H54 (cell line): Measurements from ENCODE around the gene USP30.

Source experiments
- DNase-seq: peaks from one replicate; pipeline ENCODE4 v3.0.0; 2011; ENCODE audit warnings: low spot score, mixed read lengths; ENCODE audit not compliant: insufficient read length
- FAIRE-seq: peaks from 3 replicates; lab custom pipeline; 2011; peaks lifted over from hg19 to GRCh38; lab: Jason Lieb, UNC
- POLR2A ChIP-seq: IDR thresholded peaks from 2 replicates; pipeline ENCODE4 v1.6.1; 2011; ENCODE audit warnings: low read depth, mild to moderate bottlenecking, low read length

USP30 gene

GRCh38 chr12:109115758-109116610 lies 63.6 kb downstream of the USP30 start, which contains the start of gene ACACB:
ACACB (plus strand) TSS chr12:109116587; CDS start chr12:109139406, 22,819 bp downstream.
- TF ChIP-seq POLR2A, result no peak
- DNase-seq (no peak), FAIRE-seq (no peak)

GRCh38 chr12:109116611-109116949 lies 64.2 kb downstream of the USP30 start:
- DNase-seq (no peak), FAIRE-seq (no peak)
- TF ChIP-seq POLR2A, result no peak

DNA sequence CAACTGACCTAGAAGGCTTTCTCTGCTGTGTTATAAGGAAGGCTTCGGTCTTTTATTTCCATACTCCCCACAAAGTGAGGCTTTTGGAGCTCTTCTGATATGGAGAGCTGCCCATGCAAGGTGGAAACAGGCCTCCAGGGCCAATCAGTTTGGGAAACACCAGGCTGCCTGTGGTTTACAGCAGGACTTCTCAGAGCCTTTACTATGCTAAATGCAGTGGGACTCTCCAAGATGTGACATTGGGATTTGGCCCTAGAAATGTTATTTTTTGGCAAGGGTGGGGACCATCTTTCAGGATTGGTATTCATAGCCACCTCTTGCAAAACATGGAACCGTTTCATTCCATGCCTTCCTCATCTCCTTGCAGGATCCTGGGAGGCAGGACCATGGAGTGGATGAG lies 67.7 kb downstream of the USP30 start:
- no peak for DNase-seq
- FAIRE-seq, result no peak
- no peak for TF ChIP-seq POLR2A

DNA sequence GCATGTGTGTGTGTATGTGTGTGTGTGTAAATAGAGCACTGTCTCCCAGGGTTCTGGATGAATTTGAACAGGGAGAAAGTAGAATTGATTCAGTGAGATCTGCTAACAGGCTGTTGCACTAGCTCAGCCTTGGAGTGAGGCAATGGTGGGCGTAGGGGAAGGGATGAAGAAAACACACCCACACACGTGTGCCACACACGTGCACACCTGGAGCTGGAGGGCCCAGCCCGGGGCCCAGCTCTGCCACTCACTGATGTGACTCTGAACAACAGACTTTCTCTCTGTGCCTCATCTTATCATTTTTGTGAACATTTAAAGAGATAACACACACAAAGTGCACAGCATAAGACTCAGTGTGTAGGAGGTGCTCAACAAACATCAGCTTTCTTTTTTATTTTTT lies 68.2 kb downstream of the USP30 start:
- DNase-seq, result no peak
- TF ChIP-seq POLR2A, result no peak
- FAIRE-seq, result no peak

DNA sequence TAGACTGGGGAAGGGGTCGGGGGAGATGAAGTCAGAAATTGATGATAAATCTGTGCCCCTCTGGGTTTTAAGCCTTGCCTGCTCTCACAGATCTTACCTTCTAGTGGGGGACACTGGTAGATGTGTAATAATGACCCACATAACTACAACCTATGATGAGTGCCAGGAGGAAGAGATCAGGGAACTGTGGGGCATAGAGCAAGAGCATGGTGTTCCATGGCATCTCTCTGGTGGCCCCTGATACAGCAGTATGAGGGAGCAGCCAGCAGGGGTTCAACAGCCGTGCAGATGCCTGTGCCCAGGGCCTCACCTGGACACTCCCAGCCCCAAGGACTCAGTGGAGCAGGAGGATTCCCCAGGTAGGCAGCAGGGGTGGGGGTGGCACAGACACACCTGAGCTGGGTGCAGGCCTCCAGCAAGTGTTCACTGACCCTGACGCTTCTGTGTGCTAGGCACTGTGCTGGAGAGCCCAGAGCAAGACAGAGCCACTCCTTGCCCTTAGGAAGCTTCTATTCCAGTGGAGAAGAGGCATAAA lies 69.0 kb downstream of the USP30 start:
- DNase-seq (no peak), FAIRE-seq (no peak)
- no peak for TF ChIP-seq POLR2A

GRCh38 chr12:109124878-109125648 lies 72.7 kb downstream of the USP30 start:
- no peak for TF ChIP-seq POLR2A
- no peak for FAIRE-seq

DNA sequence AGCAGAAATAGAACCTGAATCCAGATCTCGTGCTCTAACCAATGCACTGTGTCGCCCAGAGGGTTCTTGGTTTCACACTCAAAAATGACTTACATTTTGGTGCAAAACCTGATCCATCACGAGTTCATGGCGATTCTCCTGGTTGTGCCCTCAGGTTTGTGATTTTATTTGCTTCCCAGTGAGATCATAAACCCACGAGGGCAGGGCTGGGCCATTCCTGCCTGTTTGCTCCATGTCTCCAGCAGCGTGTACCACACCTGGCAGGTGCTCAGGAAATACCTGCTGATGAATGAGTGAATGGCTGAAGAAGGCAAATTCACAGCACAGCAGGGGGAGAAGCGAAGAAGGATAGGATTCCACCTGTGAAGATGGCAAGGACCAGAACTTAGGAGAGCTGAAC lies 73.4 kb downstream of the USP30 start:
- FAIRE-seq (no peak), DNase-seq (no peak)
- TF ChIP-seq POLR2A, result no peak

More at GRCh38 chr12:109124878-109125648, 72.7 kb downstream of the USP30 start:
- no peak for DNase-seq

DNA sequence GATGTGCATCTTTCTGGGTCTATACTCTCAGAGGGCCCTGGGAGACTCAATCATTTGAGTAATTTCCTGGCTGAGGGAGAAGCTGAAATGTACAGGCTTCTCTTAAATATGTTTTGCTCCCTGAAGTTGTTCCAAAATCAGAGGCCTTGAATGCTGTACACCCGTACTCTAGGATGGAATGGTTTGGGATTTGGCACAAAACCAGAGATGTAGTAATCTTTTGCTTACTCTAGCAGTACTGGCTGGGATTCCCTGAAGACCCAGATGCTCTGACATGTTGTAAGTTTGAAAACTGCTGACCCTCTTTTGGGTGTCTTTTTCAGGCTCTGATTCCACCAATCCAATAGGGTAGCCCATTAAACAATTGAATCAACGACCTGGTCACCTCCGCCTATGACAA lies 74.4 kb downstream of the USP30 start:
- no peak for TF ChIP-seq POLR2A
- DNase-seq, result no peak
- FAIRE-seq, result no peak

GRCh38 chr12:109127533-109128242 lies 75.3 kb downstream of the USP30 start:
- DNase-seq, result no peak
- no peak for FAIRE-seq
- TF ChIP-seq POLR2A, result no peak

GRCh38 chr12:109130297-109131153 lies 78.1 kb downstream of the USP30 start:
- no peak for TF ChIP-seq POLR2A
- FAIRE-seq (no peak), DNase-seq (no peak)

DNA sequence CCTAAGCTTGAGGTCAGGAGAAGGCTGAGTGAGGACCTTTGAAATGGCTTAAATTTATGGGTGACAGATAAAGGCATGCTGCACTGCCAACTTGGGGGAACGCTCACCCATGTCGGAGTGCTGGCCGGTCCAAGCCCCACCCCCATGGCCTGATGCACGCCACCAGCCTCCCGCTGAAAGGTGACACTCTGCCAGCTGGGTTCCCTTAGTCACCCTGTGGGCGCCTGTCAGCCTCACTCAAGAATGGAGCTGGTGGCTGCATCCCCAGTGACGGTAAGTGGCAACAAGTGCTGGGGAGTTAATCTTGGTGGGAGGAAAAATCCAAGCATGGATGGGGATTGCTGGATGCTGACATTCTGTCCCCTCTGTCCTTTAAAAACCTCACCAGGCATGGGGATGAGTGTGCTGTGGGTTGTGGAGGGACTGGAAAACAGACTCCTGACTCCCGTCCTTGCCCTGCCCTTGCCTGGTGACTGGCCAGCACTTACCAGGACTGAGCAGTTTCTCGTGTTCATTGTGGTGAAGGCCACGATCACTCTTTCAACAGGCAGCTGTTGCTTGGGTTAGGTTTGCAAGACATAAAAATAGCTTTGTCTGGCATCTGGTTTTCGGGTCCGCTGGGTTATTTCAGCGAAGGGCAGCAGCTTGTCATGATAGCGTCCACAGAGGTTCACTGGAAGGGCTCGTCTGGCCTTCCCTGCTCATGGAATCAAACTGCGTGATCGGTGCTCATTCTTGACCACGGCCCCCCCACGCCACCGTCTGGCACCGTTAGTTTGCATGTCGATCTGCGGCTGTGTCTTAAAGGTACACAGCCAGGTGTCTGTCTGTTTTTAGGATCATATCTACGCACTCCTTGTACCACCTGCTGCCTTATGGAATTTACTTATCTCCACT lies 79.0 kb downstream of the USP30 start:
- no peak for FAIRE-seq
- no peak for TF ChIP-seq POLR2A
- DNase-seq, result no peak
